ENCODE results near the gene ZNF280C.

ZNF280C gene
- 6.0 to 15.5 (median 9.7) reads per million in 9 experiments for total RNA-seq

GRCh38 chrX:130268449-130269170 is at the start of gene ZNF280C:
TSS of gene ZNF280C (minus strand) at chrX:130268899. CDS start at chrX:130260449, 8,450 bp downstream.
- peak; percentile 83 to 87 (median 85) for DNase-seq
- H3K4me3 Mint-ChIP-seq, result peak within 1 kb of the TSS; percentile 86
- ATAC-seq (replicated peaks), result peak; percentile 90
- no peaks in the 10 kb centered on the region for H3K27me3 Mint-ChIP-seq
- no peaks in the 10 kb centered on the region for H3K9me3 Mint-ChIP-seq
- peaks cover 0 to 4% of the 10 kb centered on the region in 2 donors for H3K4me1 Mint-ChIP-seq (ENCODE audit: low read depth in 2 of 2)
- peaks cover 10% of the 10 kb centered on the region for H3K36me3 Mint-ChIP-seq (ENCODE audit: insufficient read depth)
- H3K27ac Mint-ChIP-seq, result peak within 1 kb of the TSS; percentile 75 to 80

- Mint-ChIP-seq H3K4me1 (ENCODE audit: low read depth in 2 of 2) (no peaks in the 10 kb centered on the region), H3K27me3 (no peaks in the 10 kb centered on the region), H3K36me3 (ENCODE audit: insufficient read depth) (no peaks in the 10 kb centered on the region), H3K9me3 (no peaks in the 10 kb centered on the region), H3K4me3 (no peak overlapping the region), H3K27ac (no peak overlapping the region)
- DNase-seq (no peak), ATAC-seq (replicated peaks) (no peak)
Observed at GRCh38 chrX:130304587-130305368, 36.1 kb upstream of the ZNF280C start.

- H3K27me3 Mint-ChIP-seq, result no peaks in the 10 kb centered on the region
- DNase-seq, result no peak
- H3K4me1 Mint-ChIP-seq (ENCODE audit: low read depth in 2 of 2), result no peaks in the 10 kb centered on the region
- ATAC-seq (replicated peaks), result no peak
- H3K9me3 Mint-ChIP-seq, result no peaks in the 10 kb centered on the region
- no peak overlapping the region for H3K27ac Mint-ChIP-seq
- H3K4me3 Mint-ChIP-seq, result no peak overlapping the region
- no peaks in the 10 kb centered on the region for H3K36me3 Mint-ChIP-seq (ENCODE audit: insufficient read depth)
Observed at GRCh38 chrX:130301977-130302376, 33.3 kb upstream of the ZNF280C start.

GRCh38 chrX:130301405-130301804 is 32.7 kb upstream of the ZNF280C start:
- ATAC-seq (replicated peaks) (no peak), DNase-seq (no peak)
- H3K27ac Mint-ChIP-seq, result no peak overlapping the region
- H3K4me3 Mint-ChIP-seq, result no peak overlapping the region
- no peaks in the 10 kb centered on the region for H3K4me1 Mint-ChIP-seq (ENCODE audit: low read depth in 2 of 2)
- no peaks in the 10 kb centered on the region for H3K9me3 Mint-ChIP-seq
- no peaks in the 10 kb centered on the region for H3K36me3 Mint-ChIP-seq (ENCODE audit: insufficient read depth)
- H3K27me3 Mint-ChIP-seq, result no peaks in the 10 kb centered on the region

- DNase-seq (no peak), ATAC-seq (replicated peaks) (no peak)
- no peaks in the 10 kb centered on the region for H3K27me3 Mint-ChIP-seq
- no peak overlapping the region for H3K27ac Mint-ChIP-seq
- no peaks in the 10 kb centered on the region for H3K36me3 Mint-ChIP-seq (ENCODE audit: insufficient read depth)
- H3K4me1 Mint-ChIP-seq (ENCODE audit: low read depth in 2 of 2), result no peaks in the 10 kb centered on the region
- no peak overlapping the region for H3K4me3 Mint-ChIP-seq
- no peaks in the 10 kb centered on the region for H3K9me3 Mint-ChIP-seq
Observed at GRCh38 chrX:130300010-130300282, 31.2 kb upstream of the ZNF280C start.

GRCh38 chrX:130299279-130300009 is 30.7 kb upstream of the ZNF280C start:
- no peaks in the 10 kb centered on the region for H3K4me1 Mint-ChIP-seq (ENCODE audit: low read depth in 2 of 2)
- ATAC-seq (replicated peaks) (no peak), DNase-seq (no peak)
- H3K36me3 Mint-ChIP-seq (ENCODE audit: insufficient read depth), result no peaks in the 10 kb centered on the region
- H3K27ac Mint-ChIP-seq, result no peak overlapping the region
- H3K4me3 Mint-ChIP-seq, result no peak overlapping the region
- no peaks in the 10 kb centered on the region for H3K9me3 Mint-ChIP-seq
- H3K27me3 Mint-ChIP-seq, result no peaks in the 10 kb centered on the region

GRCh38 chrX:130296743-130297142 is 28.0 kb upstream of the ZNF280C start:
- no peak overlapping the region for H3K27ac Mint-ChIP-seq
- H3K4me1 Mint-ChIP-seq (ENCODE audit: low read depth in 2 of 2), result no peaks in the 10 kb centered on the region
- no peak overlapping the region for H3K4me3 Mint-ChIP-seq
- H3K9me3 Mint-ChIP-seq, result no peaks in the 10 kb centered on the region
- ATAC-seq (replicated peaks) (no peak), DNase-seq (no peak)
- H3K36me3 Mint-ChIP-seq (ENCODE audit: insufficient read depth), result no peaks in the 10 kb centered on the region
- H3K27me3 Mint-ChIP-seq, result no peaks in the 10 kb centered on the region

GRCh38 chrX:130296297-130296678 is 27.6 kb upstream of the ZNF280C start:
- Mint-ChIP-seq H3K27ac (no peak overlapping the region), H3K4me3 (no peak overlapping the region), H3K36me3 (ENCODE audit: insufficient read depth) (no peaks in the 10 kb centered on the region), H3K4me1 (ENCODE audit: low read depth in 2 of 2) (no peaks in the 10 kb centered on the region), H3K9me3 (no peaks in the 10 kb centered on the region), H3K27me3 (no peaks in the 10 kb centered on the region)
- DNase-seq (no peak), ATAC-seq (replicated peaks) (no peak)

GRCh38 chrX:130295519-130296296 is 27.0 kb upstream of the ZNF280C start:
- ATAC-seq (replicated peaks) (no peak), DNase-seq (no peak)
- Mint-ChIP-seq H3K4me3 (no peak overlapping the region), H3K36me3 (ENCODE audit: insufficient read depth) (no peaks in the 10 kb centered on the region), H3K9me3 (no peaks in the 10 kb centered on the region), H3K27ac (no peak overlapping the region), H3K27me3 (no peaks in the 10 kb centered on the region), H3K4me1 (ENCODE audit: low read depth in 2 of 2) (no peaks in the 10 kb centered on the region)

GRCh38 chrX:130287071-130287770 is 18.5 kb upstream of the ZNF280C start:
- Mint-ChIP-seq H3K36me3 (ENCODE audit: insufficient read depth) (no peaks in the 10 kb centered on the region), H3K27me3 (peaks cover 0 to 7% of the 10 kb centered on the region in 2 donors), H3K9me3 (no peaks in the 10 kb centered on the region), H3K27ac (no peak overlapping the region), H3K4me3 (peak overlapping the region in 1 of 2 donors; percentile 8), H3K4me1 (ENCODE audit: low read depth in 2 of 2) (no peaks in the 10 kb centered on the region)
- no peak for DNase-seq
- ATAC-seq (replicated peaks), result no peak

GRCh38 chrX:130285710-130286109 is 17.0 kb upstream of the ZNF280C start:
- H3K4me1 Mint-ChIP-seq (ENCODE audit: low read depth in 2 of 2), result no peaks in the 10 kb centered on the region
- no peak overlapping the region for H3K4me3 Mint-ChIP-seq
- peaks cover 1 to 9% of the 10 kb centered on the region in 2 donors for H3K27me3 Mint-ChIP-seq
- DNase-seq (no peak), ATAC-seq (replicated peaks) (no peak)
- H3K36me3 Mint-ChIP-seq (ENCODE audit: insufficient read depth), result no peaks in the 10 kb centered on the region
- no peak overlapping the region for H3K27ac Mint-ChIP-seq
- H3K9me3 Mint-ChIP-seq, result no peaks in the 10 kb centered on the region

GRCh38 chrX:130285069-130285620 is 16.4 kb upstream of the ZNF280C start:
- no peaks in the 10 kb centered on the region for H3K4me1 Mint-ChIP-seq (ENCODE audit: low read depth in 2 of 2)
- no peaks in the 10 kb centered on the region for H3K9me3 Mint-ChIP-seq
- ATAC-seq (replicated peaks) (no peak), DNase-seq (no peak)
- H3K27ac Mint-ChIP-seq, result no peak overlapping the region
- H3K36me3 Mint-ChIP-seq (ENCODE audit: insufficient read depth), result no peaks in the 10 kb centered on the region
- H3K4me3 Mint-ChIP-seq, result no peak overlapping the region
- H3K27me3 Mint-ChIP-seq, result peaks cover 6 to 11% of the 10 kb centered on the region in 2 donors
